ENCODE data around the gene VAT1.

The VAT1 gene

DNA sequence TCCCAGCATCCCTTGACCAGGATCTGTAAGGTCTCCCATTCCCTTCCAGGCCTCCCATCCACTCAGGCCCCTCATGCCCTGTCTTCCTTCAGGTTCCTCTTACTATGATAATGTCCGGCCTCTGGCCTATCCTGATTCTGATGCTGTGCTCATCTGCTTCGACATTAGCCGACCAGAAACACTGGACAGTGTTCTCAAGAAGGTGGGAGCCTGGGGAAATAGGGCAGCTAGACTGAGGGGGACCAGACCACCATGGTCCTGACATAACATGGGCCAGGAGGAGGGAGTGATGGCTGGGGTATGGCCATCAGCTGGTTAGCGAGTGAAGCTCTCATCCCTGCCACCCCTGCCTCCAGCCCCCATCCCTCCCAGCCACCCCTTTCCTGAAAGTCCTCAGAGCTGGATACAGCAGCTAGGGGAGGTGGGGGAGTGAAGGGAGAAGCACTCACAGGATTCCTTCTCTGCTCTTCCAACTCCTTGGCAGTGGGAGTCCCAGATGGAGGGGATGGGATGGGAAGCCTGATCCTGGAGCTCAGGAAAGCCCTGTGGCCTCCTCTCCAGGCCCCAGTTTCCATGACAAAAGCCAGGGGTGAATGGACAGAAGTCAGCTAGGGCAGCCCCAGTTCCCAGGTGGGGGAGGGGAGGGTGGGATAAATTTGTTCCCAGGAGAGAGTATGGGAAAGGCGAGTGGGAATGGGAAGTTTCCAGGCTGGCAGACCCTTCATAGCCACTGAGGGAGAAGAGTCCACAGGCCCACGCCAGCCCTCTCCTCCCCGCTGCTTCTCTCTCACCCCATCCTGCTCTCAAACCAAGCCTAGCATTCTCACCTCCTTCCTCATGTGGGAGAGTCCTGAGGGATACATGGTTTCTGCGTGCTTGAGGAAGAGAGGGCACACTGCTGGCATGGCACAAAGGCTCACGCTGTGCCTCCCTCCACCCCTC, 5.2 kb upstream of the VAT1 start:
- no peak for DNase-seq (ENCODE audit: low read depth in 1 of 2, low spot score in 1 of 2)

DNA sequence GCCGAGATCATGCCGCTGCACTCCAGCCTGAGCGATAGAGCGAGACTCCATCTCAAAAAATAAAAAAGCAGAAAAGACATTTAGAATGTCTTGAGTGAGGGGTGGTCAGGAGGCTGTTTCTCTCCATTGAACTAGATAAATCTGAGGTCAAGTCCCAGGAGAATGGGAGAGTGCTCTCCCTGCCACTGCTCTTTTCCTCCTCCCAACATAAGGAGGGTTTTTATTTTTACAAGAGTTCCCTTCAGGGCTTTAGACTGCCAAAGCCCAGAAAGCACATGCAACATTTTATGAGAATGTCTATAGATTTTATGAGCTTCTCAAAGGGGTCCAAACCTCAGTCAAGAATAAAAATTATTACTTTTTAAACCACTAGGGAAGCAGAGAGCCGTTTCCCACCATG, 4.4 kb upstream of the VAT1 start:
- DNase-seq (ENCODE audit: low read depth in 1 of 2, low spot score in 1 of 2), result no peak

DNA sequence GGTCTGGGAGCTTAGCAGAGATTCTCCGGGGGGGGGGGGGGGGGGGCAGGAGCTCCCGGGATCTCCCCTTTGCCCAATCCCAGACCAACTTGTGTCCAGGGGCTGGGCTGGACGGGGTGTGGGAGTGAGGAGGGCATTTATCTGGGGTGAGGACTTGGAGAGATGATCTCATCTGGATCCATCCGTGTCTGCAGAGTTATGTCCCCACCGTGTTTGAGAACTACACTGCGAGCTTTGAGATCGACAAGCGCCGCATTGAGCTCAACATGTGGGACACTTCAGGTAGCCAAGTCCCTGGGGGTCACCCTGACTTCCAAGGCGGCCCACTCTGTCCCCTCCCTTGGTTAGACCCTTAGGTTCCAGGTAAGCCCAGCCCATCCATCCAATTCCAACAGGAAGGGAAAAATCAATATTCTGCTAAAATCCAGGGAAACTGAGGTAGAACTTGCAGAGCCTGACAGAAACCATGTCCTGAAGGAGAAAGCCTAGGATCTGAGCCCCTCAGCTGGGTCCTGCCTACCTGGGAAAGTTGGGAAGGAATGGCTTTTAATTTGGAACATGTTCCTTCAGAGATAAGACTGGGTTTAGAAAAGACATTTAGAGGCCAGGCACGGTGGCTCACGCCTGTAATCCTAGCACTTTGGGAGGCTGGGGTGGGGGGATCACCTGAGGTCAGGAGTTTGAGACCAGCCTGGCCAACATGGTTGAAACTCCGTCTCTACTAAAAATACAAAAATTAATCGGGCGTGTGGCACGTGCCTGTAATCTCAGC, 3.8 kb upstream of the VAT1 start:
- DNase-seq (ENCODE audit: low read depth in 1 of 2, low spot score in 1 of 2), result no peak

DNA sequence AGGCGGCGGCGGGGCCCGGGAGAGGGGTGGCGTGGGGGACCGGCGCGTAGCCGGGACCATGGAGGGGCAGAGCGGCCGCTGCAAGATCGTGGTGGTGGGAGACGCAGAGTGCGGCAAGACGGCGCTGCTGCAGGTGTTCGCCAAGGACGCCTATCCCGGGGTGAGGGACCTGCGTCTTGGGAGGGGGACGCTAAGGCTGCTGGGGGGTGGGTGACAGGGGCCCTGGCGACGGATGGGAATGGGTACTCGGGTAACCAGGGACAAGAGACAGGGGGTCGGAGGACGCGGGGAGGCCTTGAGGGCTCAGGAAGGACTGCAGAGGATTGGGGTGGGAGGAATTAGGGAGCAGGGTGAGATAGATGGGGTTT, 3.1 kb upstream of the VAT1 start:
- DNase-seq (ENCODE audit: low read depth in 1 of 2, low spot score in 1 of 2), result no peak

DNA sequence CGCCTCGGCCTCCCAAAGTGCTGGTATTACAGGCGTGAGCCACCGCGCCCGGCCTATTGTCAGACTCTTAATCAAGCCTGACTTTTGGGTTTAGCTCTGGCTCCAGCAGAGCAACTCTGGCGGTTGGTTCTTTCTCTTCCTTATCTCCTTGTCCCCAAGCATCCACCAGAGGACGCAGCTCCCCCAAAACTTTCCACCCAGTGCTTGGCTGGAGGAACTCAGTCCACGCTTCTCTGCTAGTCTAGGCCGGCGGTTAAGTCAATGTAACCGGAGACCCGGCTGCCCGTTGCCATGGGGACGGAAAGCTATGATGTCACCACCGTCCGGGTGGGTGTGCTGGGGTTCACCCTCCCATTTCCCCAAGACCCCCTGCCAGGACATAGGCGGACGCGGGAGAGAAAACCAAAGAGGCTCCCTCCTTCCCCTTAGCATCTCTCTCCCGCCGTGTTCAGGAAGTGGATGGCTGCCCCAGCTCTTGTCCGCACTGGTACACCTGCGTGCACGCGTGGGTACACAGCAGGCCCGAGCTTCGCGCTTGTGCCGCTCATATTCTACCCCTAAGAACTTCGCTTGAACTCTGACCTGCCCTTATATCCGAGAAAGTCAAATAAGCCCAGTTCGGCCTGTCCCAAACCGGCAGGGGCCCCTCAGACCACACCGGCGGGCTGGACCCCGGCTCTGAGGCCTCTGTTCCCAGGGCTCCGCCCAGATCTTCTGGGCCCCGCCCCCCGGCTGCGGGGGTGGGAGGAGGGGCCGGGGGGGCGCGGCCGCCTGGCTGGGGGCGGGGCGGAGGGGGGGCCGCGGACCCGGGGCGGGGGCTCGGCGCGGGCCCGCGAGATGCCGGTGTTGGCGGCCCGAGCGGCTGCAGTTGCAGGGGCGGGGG, 2.5 kb upstream of the VAT1 start, which contains the start of gene RND2:
RND2 (plus strand) TSS at position 825 of the 883 bp plus-strand sequence. CDS start 117 bp downstream, outside the sequence.
- peak; percentile 58 to 73 for DNase-seq (ENCODE audit: low read depth in 1 of 2, low spot score in 1 of 2)

DNA sequence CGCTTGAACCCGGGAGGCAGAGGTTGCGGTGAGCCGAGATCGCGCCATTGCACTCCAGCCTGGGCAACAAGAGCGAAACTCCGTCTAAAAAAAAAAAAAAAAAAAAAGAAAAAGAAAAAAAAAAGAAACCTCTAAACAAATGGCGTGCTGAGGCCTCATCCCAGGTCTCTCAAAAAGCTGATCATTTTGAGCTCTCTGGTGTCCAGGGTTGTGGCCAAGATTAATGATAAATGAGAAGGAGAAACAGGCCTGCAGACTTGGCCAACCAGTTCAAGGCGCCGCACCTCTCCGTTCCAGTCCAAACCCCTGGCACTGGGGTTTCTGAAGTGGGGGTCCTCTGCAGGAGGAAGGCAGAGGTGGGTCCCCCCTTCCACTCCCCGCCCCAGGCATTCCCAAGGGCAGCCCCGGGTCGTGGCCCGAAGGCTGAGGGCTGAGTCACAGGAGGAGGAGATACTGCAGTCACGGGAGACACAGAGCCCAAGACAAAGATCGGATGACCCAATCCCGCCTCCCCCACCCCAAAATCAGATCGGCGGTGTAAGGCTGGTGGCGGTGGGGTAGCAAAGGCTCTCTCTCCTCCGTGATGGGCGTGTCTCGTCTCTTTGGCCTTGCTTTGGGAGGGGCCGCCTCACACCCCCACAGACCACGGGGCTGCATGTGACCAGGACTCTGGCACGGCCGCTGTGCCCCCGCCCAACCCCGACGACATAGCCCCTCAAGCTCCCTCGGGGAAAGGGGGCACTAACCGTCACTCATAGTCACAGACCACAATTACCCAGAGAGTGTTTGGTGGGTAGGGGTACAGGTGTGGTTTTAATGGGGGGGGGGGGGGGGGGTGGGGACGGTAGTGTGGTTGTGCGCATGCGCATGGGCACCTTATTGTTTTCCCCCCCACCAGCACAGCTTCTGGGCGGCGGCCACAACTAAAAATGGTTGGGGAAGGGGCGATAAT, 1.1 kb downstream of the VAT1 start:
- no peak for DNase-seq (ENCODE audit: low read depth in 1 of 2, low spot score in 1 of 2)

DNA sequence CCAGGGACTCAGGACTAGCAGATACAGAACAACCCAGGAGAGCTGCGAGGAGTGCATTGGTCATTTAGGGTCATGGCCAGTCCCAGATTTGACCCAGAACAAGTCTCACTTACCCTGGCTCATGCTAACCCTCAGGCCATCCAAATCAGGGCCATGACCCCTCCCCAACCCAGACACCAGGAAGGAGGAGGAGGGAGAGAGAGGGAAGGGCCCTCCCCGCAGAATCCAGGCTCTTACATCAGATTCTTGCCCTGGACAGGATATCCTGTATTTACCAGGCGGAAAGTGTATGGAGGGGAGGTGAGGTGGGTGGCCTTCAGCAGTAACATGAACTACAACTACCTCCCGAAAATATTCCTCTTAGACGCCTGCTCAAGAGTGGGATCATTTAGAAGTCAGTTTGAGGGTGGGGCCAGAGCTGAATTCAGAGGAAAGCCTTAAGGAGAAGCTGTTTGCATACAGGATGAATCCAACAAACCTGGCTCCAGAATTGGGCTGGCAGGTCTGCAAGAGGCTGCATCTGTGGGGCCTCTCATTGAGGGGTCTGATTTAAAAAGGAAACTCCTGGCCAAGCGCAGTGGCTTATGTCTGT, 2.1 kb downstream of the VAT1 start:
- no peak for DNase-seq (ENCODE audit: low read depth in 1 of 2, low spot score in 1 of 2)

DNA sequence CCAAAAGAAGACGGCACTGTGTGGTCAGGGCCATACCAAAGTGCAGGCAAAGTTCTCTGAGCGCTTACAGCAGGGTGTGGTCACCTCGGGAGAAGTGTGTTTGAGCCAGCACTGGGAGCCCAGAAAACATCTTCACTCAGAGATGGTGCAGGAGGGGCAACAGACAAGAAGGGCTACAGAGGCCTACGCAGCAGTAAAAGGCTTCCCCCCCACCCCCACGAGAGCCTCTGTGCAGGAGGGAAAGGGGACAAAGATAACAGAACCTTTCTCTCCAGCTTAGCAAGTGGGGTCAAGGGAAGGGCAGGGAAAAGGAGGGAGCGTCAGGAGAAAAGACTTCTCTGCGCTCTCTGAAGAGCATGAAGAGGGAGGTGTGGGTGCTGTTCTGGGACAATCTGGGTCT, 2.8 kb downstream of the VAT1 start:
- DNase-seq (ENCODE audit: low read depth in 1 of 2, low spot score in 1 of 2), result no peak

DNA sequence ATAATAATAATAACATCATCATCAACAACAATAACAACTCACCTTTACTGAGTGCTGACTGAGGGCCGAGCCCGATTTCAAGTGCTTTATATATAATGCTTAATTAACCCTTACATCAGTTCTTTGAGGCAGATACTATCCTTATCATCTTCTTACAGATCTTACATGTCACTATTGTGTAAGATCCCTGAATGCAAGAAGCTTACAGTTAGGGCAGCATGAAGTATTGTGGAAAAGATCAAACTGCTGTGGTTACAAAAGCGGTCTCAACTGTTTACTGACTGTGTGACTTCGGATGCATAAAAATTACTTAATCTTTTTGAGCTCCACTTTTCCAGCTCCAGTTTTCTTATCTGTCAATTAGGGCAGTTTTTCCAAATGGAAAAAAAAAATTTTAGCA, 3.3 kb downstream of the VAT1 start:
- no peak for DNase-seq (ENCODE audit: low read depth in 1 of 2, low spot score in 1 of 2)

DNA sequence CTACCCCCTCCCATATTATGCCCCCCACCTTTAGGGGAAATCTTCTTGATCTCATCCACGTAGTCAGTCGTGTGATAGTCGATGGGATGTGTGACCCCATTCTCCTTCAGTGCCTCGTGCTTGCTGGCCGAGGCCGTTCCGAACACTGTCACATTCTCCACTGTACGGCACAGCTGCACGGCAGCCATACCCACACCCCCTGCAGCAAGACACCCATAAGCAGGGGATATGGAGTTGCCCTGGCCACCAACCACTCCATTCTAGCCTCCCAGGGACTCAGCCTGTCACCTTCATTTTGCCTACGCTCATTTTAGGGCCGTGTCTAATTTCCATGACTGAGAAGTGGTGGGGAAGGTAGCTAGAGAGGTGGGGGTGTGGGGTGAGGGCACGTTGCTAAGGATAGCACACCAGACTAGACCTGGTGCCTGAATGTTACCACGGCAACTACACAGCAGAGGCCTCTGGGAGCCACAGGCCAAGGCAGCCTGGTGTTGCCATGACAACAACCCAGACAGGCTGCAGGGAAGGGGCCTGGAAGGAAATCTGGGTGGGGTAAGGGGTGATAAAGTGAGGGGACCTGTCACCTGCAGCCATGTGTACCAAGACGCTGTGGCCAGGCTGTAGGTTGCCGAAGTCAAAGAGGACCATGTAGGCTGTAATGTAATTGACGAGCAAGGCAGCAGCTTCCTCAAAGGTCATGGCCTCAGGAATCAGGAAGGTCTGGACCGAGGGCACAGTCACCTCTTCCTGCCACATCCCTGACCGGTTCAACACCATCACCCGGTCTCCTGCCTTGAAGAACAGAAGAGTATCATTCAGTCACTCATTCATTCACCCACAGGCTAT, 4.0 kb downstream of the VAT1 start:
- DNase-seq (ENCODE audit: low read depth in 1 of 2, low spot score in 1 of 2), result no peak

DNA sequence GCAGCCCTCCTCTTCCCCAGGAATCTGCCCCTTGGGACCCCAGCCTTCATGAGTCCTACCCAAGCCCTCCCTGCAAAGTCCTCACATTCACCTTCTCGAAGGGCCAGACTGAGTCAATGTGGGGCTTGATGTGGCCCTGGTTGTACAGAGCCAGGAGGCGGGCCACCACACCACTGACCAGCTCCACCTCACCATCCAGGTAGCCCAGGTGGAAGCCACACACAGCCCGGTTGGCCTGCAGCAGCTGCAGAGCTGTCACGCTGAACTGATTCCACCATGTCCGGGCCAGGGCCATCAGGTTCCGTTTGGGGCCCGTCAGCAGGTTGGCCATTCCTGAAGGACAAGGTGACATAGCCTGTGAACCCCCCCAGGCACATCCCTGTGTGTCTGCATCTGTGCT, 6.0 kb downstream of the VAT1 start:
- DNase-seq (ENCODE audit: low read depth in 1 of 2, low spot score in 1 of 2), result no peak

DNA sequence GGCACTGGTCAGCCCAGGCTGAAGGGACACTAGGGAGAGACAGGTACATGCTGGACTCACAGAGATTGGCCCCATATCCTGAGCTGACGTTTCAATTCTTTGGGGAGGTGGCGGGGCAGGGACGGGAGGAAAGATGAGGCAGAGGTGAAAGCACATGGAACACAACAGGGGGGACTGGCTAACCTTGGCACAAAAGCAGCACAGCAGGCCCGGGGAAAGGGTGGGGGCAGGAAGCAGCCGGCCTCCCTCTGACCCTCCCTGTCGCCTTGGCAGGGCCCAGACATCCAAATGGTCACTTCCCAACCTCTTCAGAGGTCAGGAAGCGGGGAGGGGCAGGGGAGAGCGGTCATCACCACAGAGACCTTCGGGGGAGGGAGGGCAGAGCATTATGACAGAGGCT, 6.6 kb downstream of the VAT1 start:
- no peak for DNase-seq (ENCODE audit: low read depth in 1 of 2, low spot score in 1 of 2)

DNA sequence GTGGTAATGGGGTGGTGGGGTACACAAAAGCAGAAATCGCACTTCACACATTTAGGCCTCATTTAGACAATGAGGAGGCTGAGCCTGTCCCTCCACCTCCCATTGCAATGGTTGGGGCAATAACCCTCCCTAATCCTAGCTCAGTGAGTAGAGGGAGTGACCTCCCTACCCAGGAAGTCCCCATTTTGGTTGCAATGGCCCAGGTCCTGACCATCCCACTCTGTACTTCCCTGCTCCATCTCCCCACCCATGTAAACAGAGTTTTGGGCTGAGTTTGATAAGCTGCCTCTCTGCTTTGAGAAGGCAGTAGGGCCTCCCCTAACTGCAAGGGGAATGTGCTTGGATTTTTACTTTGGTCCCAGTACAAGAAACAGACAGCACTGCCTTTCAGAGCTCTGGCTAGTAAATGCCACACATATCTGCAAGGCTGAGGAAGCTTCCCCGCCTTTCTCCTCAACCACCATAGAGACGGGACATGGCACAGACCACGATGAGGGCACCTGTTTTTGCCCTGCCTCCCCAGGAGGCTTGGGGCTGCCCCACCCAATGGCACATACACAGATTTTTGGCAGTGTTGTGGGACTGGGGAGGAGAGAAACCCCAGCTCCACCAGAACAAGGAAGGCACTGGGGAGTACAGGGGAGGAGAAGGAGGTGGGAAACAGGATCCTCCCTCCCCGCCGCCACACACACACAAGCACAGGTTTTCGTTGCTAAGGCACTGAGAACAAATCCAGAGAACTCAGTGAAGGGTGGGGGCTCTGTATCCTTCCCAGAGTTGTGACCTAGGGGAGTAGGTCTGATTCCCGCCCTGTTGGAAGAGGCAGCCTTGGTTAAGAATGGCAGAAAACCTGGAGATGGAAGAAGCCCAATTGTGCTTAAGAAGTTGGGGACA, 7.3 kb downstream of the VAT1 start:
- DNase-seq (ENCODE audit: low read depth in 1 of 2, low spot score in 1 of 2), result no peak

DNA sequence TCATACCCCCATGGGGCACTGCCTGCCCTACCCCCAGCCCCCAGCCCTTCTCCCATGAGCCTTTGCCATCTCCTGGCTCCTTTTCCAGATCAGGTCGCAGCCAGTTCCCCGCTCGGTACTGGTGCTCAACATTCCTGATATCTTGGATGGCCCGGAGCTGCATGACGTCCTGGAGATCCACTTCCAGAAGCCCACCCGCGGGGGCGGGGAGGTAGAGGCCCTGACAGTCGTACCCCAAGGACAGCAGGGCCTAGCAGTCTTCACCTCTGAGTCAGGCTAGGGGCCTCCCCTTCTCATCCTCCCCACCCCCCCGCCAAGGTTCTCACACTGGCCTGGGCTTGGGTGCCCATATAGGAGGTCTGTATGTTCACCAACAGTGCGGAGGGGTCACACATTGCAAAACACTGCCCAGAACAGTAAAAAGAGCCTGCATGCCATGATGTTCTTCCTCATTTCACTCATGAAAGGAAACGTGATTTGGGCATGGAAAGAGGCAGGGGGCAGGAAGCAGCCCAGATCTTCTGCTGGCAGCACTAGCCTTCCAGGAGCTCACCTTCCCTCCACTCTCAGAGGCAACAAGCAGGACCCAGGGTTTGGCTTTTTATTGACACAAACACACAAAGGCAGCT, 8.1 kb downstream of the VAT1 start:
- DNase-seq (ENCODE audit: low read depth in 1 of 2, low spot score in 1 of 2), result no peak

DNA sequence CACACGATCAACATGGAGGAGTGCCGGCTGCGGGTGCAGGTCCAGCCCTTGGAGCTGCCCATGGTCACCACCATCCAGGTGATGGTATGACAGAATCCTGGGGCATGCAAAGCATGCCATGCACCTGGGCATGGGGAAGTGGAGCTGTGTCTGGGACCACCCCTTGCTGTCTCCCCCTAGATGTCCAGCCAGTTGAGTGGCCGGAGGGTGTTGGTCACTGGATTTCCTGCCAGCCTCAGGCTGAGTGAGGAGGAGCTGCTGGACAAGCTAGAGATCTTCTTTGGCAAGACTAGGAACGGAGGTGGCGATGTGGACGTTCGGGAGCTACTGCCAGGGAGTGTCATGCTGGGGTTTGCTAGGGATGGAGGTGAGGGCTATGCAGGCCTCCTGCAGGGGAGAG, 8.9 kb downstream of the VAT1 start:
- DNase-seq (ENCODE audit: low read depth in 1 of 2, low spot score in 1 of 2), result no peak

DNA sequence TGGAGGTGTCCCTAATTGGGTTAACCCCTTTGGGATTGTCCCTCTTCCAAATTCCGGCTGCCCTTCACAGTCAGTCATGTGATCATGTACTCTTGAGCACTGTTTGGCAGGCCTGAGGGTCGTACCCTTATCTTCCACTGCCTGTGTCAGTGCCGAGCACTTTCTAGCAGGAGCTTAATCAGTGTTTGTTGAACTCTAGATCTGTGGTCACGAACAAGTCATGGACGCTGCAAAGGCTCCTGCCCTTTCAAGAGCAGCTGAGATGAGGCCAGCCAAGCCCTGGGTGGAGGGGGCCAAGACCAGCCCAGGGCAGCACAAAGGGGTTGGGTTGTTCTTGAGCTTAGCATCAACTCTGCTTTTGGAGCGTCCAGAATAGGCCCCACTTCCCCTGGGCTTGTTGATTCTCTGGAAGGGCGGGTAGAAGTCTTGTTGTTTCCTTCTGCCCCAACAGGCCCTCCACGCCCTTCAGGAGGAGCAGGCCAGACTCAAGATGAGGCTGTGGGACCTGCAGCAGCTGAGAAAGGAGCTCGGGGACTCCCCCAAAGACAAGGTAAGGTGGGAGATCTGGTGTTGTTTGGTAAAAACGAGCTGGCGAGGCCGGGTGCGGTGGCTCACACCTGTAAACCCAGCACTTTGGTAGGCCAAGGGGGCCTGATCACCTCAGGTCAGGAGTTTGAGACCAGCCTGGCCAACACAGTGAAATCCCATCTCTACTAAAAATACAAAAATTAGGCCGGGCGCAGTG, 10.3 kb downstream of the VAT1 start:
- DNase-seq (ENCODE audit: low read depth in 1 of 2, low spot score in 1 of 2), result no peak

Data from activated CD4-positive, alpha-beta T cell treated with anti-CD3 and anti-CD28 coated beads, Interleukin-2, amount 50 U/mL, for 24 hours (primary cell).